HepG2 (cell line): Measurements from ENCODE around the gene CASKIN2. TPM values are rescaled to one million over a fixed set of nuclear protein-coding genes. Genes with fewer than 3 reads are reported as not detected.

Experiments
- AGO1 ChIP-seq: fragments of 200-400 bp; formaldehyde crosslinking; IDR thresholded peaks from 2 replicates; pipeline ENCODE4 v1.6.1; 2017; ENCODE audit warnings: mild to moderate bottlenecking, low read depth, low read length, moderate library complexity; ENCODE audit not compliant: poor library complexity, severe bottlenecking
- CREM ChIP-seq, 2 experiments: sonication (generic) in 1 of 2; formaldehyde crosslinking in 1 of 2; IDR thresholded peaks; 2 replicates each; pipeline versions ENCODE4 v1.4.0 to v1.6.1; 2016 to 2020; ENCODE audit warnings: antibody characterized with exemption in 1 of 2, mild to moderate bottlenecking in 1 of 2, missing genetic modification reagents in 1 of 2
- KAT7 ChIP-seq: IDR thresholded peaks from 2 replicates; pipeline ENCODE4 v1.6.1; 2018; ENCODE audit warnings: borderline replicate concordance, missing compliant biosample characterization
- PAX8 ChIP-seq: sonication (generic); formaldehyde crosslinking; IDR thresholded peaks from 2 replicates; pipeline ENCODE4 v1.8.0; 2022; ENCODE audit warnings: mild to moderate bottlenecking, missing genetic modification reagents, borderline replicate concordance
- SAP130 ChIP-seq: IDR thresholded peaks from 2 replicates; pipeline ENCODE4 v1.6.1; 2016; ENCODE audit warnings: low read depth
- SP4 ChIP-seq: sonication (generic); formaldehyde crosslinking; IDR thresholded peaks from 2 replicates; pipeline ENCODE4 v1.8.1; 2023; ENCODE audit warnings: mild to moderate bottlenecking, missing genetic modification reagents
- SP5 ChIP-seq: IDR thresholded peaks from 2 replicates; pipeline ENCODE4 v1.6.1; 2016; ENCODE audit warnings: low read depth, borderline replicate concordance
- TOE1 ChIP-seq: sonication (generic); formaldehyde crosslinking; IDR thresholded peaks from 2 replicates; pipeline ENCODE4 v1.4.0; 2020; ENCODE audit warnings: mild to moderate bottlenecking, missing genetic modification reagents
- TOPORS ChIP-seq: sonication (generic); formaldehyde crosslinking; IDR thresholded peaks from 2 replicates; pipeline ENCODE4 v1.8.0; 2023; ENCODE audit warnings: mild to moderate bottlenecking, missing genetic modification reagents
- ZFAT ChIP-seq: sonication (generic); formaldehyde crosslinking; conservative IDR thresholded peaks from 2 replicates; pipeline ENCODE4 v1.8.1; 2023; ENCODE audit warnings: missing genetic modification reagents, inconsistent platforms
- ZNF564 ChIP-seq: sonication (generic); formaldehyde crosslinking; IDR thresholded peaks from 2 replicates; pipeline ENCODE4 v1.8.1; 2023; ENCODE audit warnings: mild to moderate bottlenecking, missing genetic modification reagents
- ZNF619 ChIP-seq: sonication (generic); formaldehyde crosslinking; IDR thresholded peaks from 2 replicates; pipeline ENCODE4 v1.4.0; 2020; ENCODE audit warnings: mild to moderate bottlenecking, missing genetic modification reagents
- ZNF776 ChIP-seq: sonication (generic); formaldehyde crosslinking; IDR thresholded peaks from 2 replicates; pipeline ENCODE4 v1.4.0; 2020; ENCODE audit warnings: mild to moderate bottlenecking, missing genetic modification reagents
- polyA plus RNA-seq, 8 experiments: library from polyadenylated mRNA; depleted of rRNA in 3 of 8; stranded (reverse) in 7 of 8; unstranded in 1 of 8; fragments of >200 nt; fragmentation: Illumina TruSeq in 4 of 8; extraction: Trizol in 4 of 8; gene quantifications; 2 replicates each; pipeline versions ENCODE4 v1.2.1 to v1.2.3, GENCODE V29; 2011 to 2016; ENCODE audit warnings: low read depth in 4 of 8, missing spikeins in 1 of 8, mixed read lengths in 1 of 8; ENCODE audit not compliant: insufficient read depth in 1 of 8
- total RNA-seq, 5 experiments: library from RNA; depleted of rRNA; stranded (reverse); fragments of >200 nt; fragmentation: Illumina TruSeq; extraction: Trizol; gene quantifications; 2 replicates each; pipeline ENCODE4 v1.2.3, GENCODE V29; 2016; ENCODE audit warnings: low read depth in 1 of 5
- TF ChIP-seq, protein P1 (sequence below), 2 experiments: sonication (generic) in 1 of 2; formaldehyde crosslinking in 1 of 2; IDR thresholded peaks; 2 replicates each; pipeline versions ENCODE4 v1.5.1 to v1.6.1; 2011 to 2020; ENCODE audit warnings: borderline replicate concordance in 1 of 2, low read depth in 1 of 2, low read length in 1 of 2, mild to moderate bottlenecking in 1 of 2, missing genetic modification reagents in 1 of 2, moderate library complexity in 1 of 2
- TF ChIP-seq, protein P2 (sequence below): fragments of 450-650 bp; IDR thresholded peaks from 2 replicates; pipeline ENCODE4 v1.6.1; 2017; ENCODE audit warnings: mild to moderate bottlenecking
- TF ChIP-seq, protein P3 (sequence below), 2 experiments: fragments of 450-650 bp in 1 of 2; sonication (generic) in 1 of 2; formaldehyde crosslinking; IDR thresholded peaks; 2 replicates each; pipeline versions ENCODE4 v1.5.0 to v1.8.0; 2020 to 2022; ENCODE audit warnings: mild to moderate bottlenecking in 1 of 2, missing genetic modification reagents in 1 of 2
- TF ChIP-seq, protein P4 (sequence below): IDR thresholded peaks from 2 replicates; pipeline ENCODE4 v1.6.1; 2016

Gene CASKIN2
- total and polyA plus RNA-seq, 2 of the 13 experiments (the other 11 are each of a cell fraction or from before 2014, with no cell fraction given), result 5.2 to 7.8 TPM

DNA sequence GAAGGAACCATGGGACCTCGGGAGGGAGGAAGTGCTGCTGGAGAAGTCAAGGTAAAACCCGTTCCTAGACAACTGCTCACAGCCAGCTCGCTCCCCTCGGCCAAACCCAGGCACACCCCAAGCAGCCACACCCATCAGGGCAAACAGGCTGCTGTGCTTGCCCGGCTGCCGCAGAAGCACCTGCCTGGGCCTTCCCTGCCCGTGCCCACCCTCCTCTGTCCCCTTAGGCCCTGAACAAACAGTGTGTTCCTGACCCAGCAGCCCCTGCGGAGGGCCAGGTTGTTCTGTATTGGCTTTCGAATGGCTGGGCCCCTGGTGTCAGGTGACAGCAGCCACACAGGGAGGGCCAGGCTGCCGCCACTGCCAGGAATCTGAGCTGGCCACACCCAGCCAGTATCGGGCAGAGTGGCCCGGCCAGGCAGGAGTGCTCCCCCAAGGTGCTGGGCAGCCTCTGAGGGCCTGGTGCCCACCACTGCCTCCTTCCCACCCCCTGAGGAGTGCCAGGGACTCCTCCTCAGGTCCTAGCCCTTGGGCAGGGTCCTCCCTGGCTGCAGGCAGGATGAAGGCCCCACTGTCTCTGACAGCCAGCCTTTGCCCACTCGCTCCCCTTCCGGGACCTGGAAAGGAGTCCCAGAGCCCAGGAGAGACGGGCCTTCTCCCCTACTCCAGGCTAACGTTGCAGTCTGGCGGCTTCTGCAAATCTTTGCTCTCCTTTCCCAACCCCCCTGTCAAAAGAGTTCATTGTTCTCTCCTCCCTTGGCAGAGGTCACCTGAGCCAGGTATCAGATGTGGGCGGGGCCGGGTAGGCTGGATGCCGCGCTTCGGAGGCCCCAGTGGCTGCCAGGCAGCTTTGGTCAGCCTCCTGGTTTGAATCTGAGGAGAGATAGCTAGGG is 34.2 kb upstream of the CASKIN2 start (continued):
- TF ChIP-seq, protein P1, sequence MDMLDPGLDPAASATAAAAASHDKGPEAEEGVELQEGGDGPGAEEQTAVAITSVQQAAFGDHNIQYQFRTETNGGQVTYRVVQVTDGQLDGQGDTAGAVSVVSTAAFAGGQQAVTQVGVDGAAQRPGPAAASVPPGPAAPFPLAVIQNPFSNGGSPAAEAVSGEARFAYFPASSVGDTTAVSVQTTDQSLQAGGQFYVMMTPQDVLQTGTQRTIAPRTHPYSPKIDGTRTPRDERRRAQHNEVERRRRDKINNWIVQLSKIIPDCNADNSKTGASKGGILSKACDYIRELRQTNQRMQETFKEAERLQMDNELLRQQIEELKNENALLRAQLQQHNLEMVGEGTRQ (IDR thresholded peaks at IDR 0.05; ENCODE audit: low read depth, low read length), result no peak
- TF ChIP-seq, protein P1 (CRISPR knock-in tag; IDR thresholded peaks at IDR 0.05; ENCODE audit: borderline replicate concordance), result peak; percentile 82; the same call in 1 of the 2 replicates
- TF ChIP-seq PAX8 (CRISPR knock-in tag) (no peak; the same call in 1 of the 2 replicates), SP5 (CRISPR knock-in tag) (peak; percentile 57; the same call in 1 of the 2 replicates), AGO1 (peak; percentile 64), KAT7 (no peak; the same call in 1 of the 2 replicates), ZNF564 (CRISPR knock-in tag) (no peak; the same call in 1 of the 2 replicates), CREM (IDR thresholded peaks at IDR 0.05) (no peak), CREM (CRISPR knock-in tag; IDR thresholded peaks at IDR 0.05) (no peak), SAP130 (peak; percentile 90), ZFAT (CRISPR knock-in tag) (no peak), TOE1 (CRISPR knock-in tag) (no peak), TOPORS (no peak), ZNF776 (peak; percentile 93), SP4 (CRISPR knock-in tag) (peak; percentile 67; the same call in 1 of the 2 replicates), ZNF619 (CRISPR knock-in tag) (0 out of 2 replicates have a peak, but pooled peaks have one; percentile 22)
- TF ChIP-seq, protein P2, sequence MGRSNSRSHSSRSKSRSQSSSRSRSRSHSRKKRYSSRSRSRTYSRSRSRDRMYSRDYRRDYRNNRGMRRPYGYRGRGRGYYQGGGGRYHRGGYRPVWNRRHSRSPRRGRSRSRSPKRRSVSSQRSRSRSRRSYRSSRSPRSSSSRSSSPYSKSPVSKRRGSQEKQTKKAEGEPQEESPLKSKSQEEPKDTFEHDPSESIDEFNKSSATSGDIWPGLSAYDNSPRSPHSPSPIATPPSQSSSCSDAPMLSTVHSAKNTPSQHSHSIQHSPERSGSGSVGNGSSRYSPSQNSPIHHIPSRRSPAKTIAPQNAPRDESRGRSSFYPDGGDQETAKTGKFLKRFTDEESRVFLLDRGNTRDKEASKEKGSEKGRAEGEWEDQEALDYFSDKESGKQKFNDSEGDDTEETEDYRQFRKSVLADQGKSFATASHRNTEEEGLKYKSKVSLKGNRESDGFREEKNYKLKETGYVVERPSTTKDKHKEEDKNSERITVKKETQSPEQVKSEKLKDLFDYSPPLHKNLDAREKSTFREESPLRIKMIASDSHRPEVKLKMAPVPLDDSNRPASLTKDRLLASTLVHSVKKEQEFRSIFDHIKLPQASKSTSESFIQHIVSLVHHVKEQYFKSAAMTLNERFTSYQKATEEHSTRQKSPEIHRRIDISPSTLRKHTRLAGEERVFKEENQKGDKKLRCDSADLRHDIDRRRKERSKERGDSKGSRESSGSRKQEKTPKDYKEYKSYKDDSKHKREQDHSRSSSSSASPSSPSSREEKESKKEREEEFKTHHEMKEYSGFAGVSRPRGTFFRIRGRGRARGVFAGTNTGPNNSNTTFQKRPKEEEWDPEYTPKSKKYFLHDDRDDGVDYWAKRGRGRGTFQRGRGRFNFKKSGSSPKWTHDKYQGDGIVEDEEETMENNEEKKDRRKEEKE, result no peak
- TF ChIP-seq, protein P3, sequence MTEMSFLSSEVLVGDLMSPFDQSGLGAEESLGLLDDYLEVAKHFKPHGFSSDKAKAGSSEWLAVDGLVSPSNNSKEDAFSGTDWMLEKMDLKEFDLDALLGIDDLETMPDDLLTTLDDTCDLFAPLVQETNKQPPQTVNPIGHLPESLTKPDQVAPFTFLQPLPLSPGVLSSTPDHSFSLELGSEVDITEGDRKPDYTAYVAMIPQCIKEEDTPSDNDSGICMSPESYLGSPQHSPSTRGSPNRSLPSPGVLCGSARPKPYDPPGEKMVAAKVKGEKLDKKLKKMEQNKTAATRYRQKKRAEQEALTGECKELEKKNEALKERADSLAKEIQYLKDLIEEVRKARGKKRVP (CRISPR knock-in tag; IDR thresholded peaks at IDR 0.05), result no peak
- TF ChIP-seq, protein P4, sequence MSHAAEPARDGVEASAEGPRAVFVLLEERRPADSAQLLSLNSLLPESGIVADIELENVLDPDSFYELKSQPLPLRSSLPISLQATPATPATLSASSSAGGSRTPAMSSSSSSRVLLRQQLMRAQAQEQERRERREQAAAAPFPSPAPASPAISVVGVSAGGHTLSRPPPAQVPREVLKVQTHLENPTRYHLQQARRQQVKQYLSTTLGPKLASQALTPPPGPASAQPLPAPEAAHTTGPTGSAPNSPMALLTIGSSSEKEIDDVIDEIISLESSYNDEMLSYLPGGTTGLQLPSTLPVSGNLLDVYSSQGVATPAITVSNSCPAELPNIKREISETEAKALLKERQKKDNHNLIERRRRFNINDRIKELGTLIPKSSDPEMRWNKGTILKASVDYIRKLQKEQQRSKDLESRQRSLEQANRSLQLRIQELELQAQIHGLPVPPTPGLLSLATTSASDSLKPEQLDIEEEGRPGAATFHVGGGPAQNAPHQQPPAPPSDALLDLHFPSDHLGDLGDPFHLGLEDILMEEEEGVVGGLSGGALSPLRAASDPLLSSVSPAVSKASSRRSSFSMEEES (CRISPR knock-in tag), result peak; percentile 95
